ENCODE data around the gene SPART.

Gene SPART

DNA sequence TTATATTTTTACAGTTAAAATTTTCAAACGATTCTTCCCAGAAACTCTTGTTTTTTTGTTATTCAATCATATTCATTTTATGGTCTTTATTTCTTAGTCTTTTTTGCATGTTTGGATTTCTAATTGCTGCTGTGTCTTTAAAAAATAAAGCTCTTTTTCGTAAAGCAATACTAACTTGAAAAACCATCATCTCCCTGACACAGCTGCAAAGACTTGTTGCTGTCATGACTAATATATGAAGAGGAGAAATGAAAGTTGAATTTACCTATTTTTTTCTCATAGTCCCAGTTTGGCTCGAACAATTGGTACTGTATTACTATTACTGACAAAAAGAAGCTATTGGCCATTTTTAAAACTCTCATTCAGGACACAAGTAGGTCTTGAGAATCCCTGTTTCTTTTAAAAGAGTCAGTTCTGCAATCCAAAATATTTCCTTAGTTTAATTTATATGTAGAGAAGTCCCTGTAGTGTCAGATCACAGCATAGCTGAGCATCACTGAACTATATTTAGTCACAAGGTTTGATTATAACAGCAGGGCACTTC lies 12.1 kb upstream of the SPART start:
- DNase-seq, result no peak
- H3K4me1 ChIP-seq, result peaks cover 0 to 48% (median 10%) of the 10 kb centered on the region in 4 donors
- no peak overlapping the region for H3K4me3 ChIP-seq

DNA sequence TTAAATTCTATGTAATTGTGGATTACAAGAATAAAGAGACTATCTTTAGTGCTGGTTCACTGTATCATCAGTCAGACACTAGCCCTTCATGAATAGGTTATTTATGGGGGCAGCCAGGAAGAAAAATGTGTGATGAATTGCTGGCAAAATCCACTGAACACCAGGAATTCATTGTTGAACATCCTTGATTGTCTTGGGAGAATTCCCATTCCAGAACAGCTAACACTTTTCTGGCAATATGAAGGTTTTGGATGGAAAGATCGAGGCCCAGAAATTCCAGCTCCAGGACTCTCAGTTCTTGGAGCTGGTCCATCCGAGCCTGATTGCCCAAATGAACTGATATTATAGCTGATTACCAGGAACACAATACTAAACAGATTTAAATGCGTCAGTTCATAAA lies 11.5 kb upstream of the SPART start:
- H3K27me3 ChIP-seq, result no peaks in the 10 kb centered on the region
- no peaks in the 10 kb centered on the region for H3K9me3 ChIP-seq
- no peak overlapping the region for H3K4me3 ChIP-seq
- H3K27ac ChIP-seq, result peak overlapping the region; percentile 46 to 56
- intact Hi-C loops (cut with DNase I; ENCODE audit: low total_unique reads), result no loop called here
- TF ChIP-seq, protein P1, sequence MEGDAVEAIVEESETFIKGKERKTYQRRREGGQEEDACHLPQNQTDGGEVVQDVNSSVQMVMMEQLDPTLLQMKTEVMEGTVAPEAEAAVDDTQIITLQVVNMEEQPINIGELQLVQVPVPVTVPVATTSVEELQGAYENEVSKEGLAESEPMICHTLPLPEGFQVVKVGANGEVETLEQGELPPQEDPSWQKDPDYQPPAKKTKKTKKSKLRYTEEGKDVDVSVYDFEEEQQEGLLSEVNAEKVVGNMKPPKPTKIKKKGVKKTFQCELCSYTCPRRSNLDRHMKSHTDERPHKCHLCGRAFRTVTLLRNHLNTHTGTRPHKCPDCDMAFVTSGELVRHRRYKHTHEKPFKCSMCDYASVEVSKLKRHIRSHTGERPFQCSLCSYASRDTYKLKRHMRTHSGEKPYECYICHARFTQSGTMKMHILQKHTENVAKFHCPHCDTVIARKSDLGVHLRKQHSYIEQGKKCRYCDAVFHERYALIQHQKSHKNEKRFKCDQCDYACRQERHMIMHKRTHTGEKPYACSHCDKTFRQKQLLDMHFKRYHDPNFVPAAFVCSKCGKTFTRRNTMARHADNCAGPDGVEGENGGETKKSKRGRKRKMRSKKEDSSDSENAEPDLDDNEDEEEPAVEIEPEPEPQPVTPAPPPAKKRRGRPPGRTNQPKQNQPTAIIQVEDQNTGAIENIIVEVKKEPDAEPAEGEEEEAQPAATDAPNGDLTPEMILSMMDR (IDR thresholded peaks at IDR 0.05), result no peak
- H3K4me1 ChIP-seq, result peaks cover 0 to 48% (median 9%) of the 10 kb centered on the region in 4 donors
- DNase-seq, result peak; percentile 68 to 75
- H3K36me3 ChIP-seq, result no peaks in the 10 kb centered on the region

More for the DNA sequence above, 12.1 kb upstream of the SPART start:
- intact Hi-C loops (cut with DNase I; ENCODE audit: low total_unique reads), result no loop called here
- Histone ChIP-seq H3K36me3 (no peaks in the 10 kb centered on the region), H3K27me3 (no peaks in the 10 kb centered on the region), H3K27ac (peak overlapping the region; percentile 46 to 56), H3K9me3 (no peaks in the 10 kb centered on the region)
- TF ChIP-seq, protein P1 (IDR thresholded peaks at IDR 0.05), result no peak

DNA sequence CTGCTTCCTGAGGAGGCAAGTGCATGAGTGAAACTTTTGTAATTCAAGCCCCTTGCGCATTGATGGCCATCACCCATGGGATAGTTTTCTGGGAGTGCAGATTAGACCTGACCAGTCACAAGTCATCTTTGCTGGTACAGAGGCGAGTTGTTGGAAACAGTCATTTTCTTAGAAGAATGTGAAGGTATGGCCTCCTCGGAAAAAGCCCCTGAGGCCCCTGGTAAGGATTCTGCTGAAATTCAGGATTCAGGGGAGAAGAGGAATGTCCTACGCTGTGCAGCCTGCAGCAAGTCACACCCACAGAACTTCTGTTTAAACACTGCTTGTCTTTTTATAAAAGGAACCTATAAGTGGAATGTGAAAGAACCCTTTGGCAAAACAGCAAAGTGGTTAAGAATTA lies 11.0 kb upstream of the SPART start:
- Histone ChIP-seq H3K4me3 (no peak overlapping the region), H3K27me3 (no peaks in the 10 kb centered on the region), H3K4me1 (peaks cover 0 to 46% (median 7%) of the 10 kb centered on the region in 4 donors), H3K9me3 (no peaks in the 10 kb centered on the region), H3K27ac (peak overlapping the region; percentile 46 to 56), H3K36me3 (no peaks in the 10 kb centered on the region)
- TF ChIP-seq, protein P1 (IDR thresholded peaks at IDR 0.05), result no peak
- intact Hi-C loops (cut with DNase I; ENCODE audit: low total_unique reads), result no loop called here
- DNase-seq, result no peak

DNA sequence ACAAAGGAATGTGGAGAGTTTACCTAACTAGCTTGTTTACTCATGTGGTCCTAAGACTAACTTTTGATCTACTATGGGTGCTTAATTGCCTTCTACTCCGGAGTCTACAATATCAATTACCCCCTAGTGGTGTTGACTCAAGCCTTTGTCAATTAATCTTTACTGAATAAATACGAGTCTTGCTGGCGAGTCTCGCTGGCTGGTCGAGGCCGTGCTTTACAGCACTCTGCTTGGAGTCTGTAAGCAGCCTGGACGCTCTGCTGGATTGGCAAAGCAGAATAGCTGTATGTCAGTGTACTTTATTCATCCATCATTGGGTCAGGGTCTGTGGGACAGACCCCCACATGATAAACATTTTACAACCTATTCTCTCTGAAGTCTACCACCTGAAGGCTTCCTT lies 9.9 kb upstream of the SPART start:
- TF ChIP-seq, protein P1 (IDR thresholded peaks at IDR 0.05), result no peak
- intact Hi-C loops (cut with DNase I; ENCODE audit: low total_unique reads), result no loop called here
- peaks cover 0 to 45% (median 7%) of the 10 kb centered on the region in 4 donors for H3K4me1 ChIP-seq
- H3K36me3 ChIP-seq, result no peaks in the 10 kb centered on the region
- no peaks in the 10 kb centered on the region for H3K9me3 ChIP-seq
- H3K27ac ChIP-seq, result peak overlapping the region in 1 of 2 donors; percentile 7
- H3K4me3 ChIP-seq, result no peak overlapping the region
- no peak for DNase-seq
- no peaks in the 10 kb centered on the region for H3K27me3 ChIP-seq

DNA sequence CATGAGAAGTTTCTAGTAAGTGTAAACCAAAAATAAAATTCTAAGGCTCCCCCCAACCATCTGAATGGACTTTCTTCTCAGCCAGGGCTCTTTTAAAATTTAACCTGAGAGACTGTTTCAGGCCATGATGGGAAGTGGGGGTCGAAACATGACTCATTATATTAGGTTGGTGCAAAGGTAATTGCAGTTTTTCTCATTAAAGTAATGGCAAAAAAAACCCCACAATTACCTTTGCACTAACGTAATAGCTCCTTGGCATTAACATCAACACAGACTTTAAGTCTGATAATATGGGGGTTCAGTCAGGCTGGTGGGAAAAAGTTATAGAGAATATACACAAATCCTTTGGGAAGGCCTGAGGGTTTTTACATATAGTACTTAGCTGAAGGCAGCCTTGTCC lies 9.4 kb upstream of the SPART start:
- intact Hi-C loops (cut with DNase I; ENCODE audit: low total_unique reads), result no loop called here

More for the DNA sequence above, 9.4 kb upstream of the SPART start:
- Histone ChIP-seq H3K4me3 (no peak overlapping the region), H3K27ac (no peak overlapping the region), H3K27me3 (no peaks in the 10 kb centered on the region), H3K4me1 (peaks cover 0 to 41% (median 7%) of the 10 kb centered on the region in 4 donors), H3K36me3 (no peaks in the 10 kb centered on the region), H3K9me3 (no peaks in the 10 kb centered on the region)
- no peak for DNase-seq
- TF ChIP-seq, protein P1 (IDR thresholded peaks at IDR 0.05), result no peak

Measured in tibial artery (tissue), 4 donors.